Heart right ventricle (tissue), 16 donors: Measurements from ENCODE around the gene STATH. TPM values are rescaled to one million over a fixed set of nuclear protein-coding genes. Genes with fewer than 3 reads are reported as not detected.

Source experiments
- ATAC-seq, 8 donors: fragments of 200-7000 bp; cut with Tn5 transposase; one replicate each; pipeline ENCODE4 v1.9.1; 2020; ENCODE audit warnings: mild to moderate bottlenecking in 8 of 8, moderate library complexity in 8 of 8, moderate number of reproducible peaks in 1 of 8
- DNase-seq, 2 donors: peaks; one replicate each; pipeline ENCODE4 v3.0.0-alpha.2; 2020
- H3K27ac ChIP-seq, 10 donors: fragments of 200-600 bp; sonication (generic) in 2 of 10; one replicate each; pipeline versions ENCODE4 v1.5.0 to v1.8.0; 2020 to 2022; ENCODE audit warnings: mild to moderate bottlenecking in 3 of 10
- H3K27me3 ChIP-seq, 7 donors: fragments of 200-600 bp; one replicate each; pipeline ENCODE4 v1.8.0; 2021 to 2022; ENCODE audit warnings: mild to moderate bottlenecking in 2 of 7
- H3K36me3 ChIP-seq, 9 donors: fragments of 200-600 bp; sonication (generic) in 1 of 9; one replicate each; pipeline versions ENCODE4 v1.5.0 to v1.8.0; 2020 to 2022; ENCODE audit warnings: mild to moderate bottlenecking in 2 of 9
- H3K4me1 ChIP-seq, 9 donors: fragments of 200-600 bp; sonication (generic) in 1 of 9; one replicate each; pipeline versions ENCODE4 v1.5.0 to v1.8.0; 2020 to 2022; ENCODE audit warnings: mild to moderate bottlenecking in 4 of 9
- H3K4me3 ChIP-seq, 10 donors: fragments of 200-600 bp; sonication (generic) in 2 of 10; one replicate each; pipeline versions ENCODE4 v1.5.0 to v1.8.0; 2020 to 2022; ENCODE audit warnings: mild to moderate bottlenecking in 7 of 10, moderate library complexity in 2 of 10
- H3K9me3 ChIP-seq, 11 donors: fragments of 200-600 bp in 10 of 11; sonication (generic) in 2 of 11; one replicate each; pipeline versions ENCODE4 v1.5.0 to v1.8.0; 2013 to 2022; ENCODE audit warnings: mild to moderate bottlenecking in 2 of 11, control low read depth in 1 of 11, moderate library complexity in 1 of 11
- WGBS, 2 donors: extraction: QIAGEN DNeasy Blood & Tissue Kit; methylation state at CpG; one replicate each; pipeline ENCODE4 v1.1.7; 2013; ENCODE audit warnings: inconsistent platforms in 1 of 2; 5-methylcytosine and 5-hydroxymethylcytosine counted together
- intact Hi-C, 10 donors: fragments of 100-400 bp; cut with DNase I; formaldehyde crosslinking; loops; one replicate each; pipeline versions ENCODE4 v1.11.1 to v1.14.2; 2022
- polyA plus RNA-seq, 2 donors: library from polyadenylated mRNA; stranded (reverse); fragments of 200-250 nt; gene quantifications; one replicate each; pipeline ENCODE4 v1.2.3, GENCODE V29; 2013
- total RNA-seq, 10 donors: library from RNA; stranded (reverse); fragmentation: NEBNext Ultra II Directional in 3 of 10; extraction: Animal tissue kit (Norgen Biotek cat#: 25700) in 3 of 10; gene quantifications; one replicate each; pipeline versions ENCODE4 v1.2.1 to v1.2.4, GENCODE V29; 2021 to 2023
- TF ChIP-seq, protein P1 (sequence below), 9 donors: fragments of 200-600 bp; sonication (generic) in 2 of 9; IDR thresholded peaks; one replicate each; pipeline versions ENCODE4 v1.5.0 to v1.8.0; 2021 to 2022; ENCODE audit warnings: antibody characterized with exemption in 9 of 9, mild to moderate bottlenecking in 5 of 9, moderate library complexity in 1 of 9
- donor health status: Arrhythmogenic right ventricular cardiomyopathy.
- donor health status: ischemic (EF 13 %, LVEDD 7.1; RV severe dilation, severe dysfunction).
- donor health status: healthy with polysubstance abuse.
- donor health status: DM: no; HTN: yes; CAD: no.
- donor health status: DM: no; HTN: no; CAD: no.
- donor health status: ischemic (EF 25% LVEDD 6.9; RV normal size, moderate dysfunction).
- donor health status: ischemic (EF 25% LVEDD 5.7; RV mildly dilated, moderate dysfunction).
- donor health status: healthy.
- donor health status: DM: yes; HTN: yes; CAD: no.
- donor health status: Ischemic cardiomyopathy.
- donor health status: ischemic (EF 35%, LVEDD 5.7; RV mildly dilated, moderate dysfunction).
- donor health status: nonischemic (EF 11% LVEDD 7.7; RV severe dilation, severe dysfunction).
- donor health status: DM: yes; HTN: yes; CAD: no.
- donor health status: PGD.
- donor health status: ischemic (EF 29% LVEDD 5.4; RV normal size, mild dysfunction).
- donor health status: nonischemic (EF 23%, LVEDD 6.1; RV moderate dilation, normal function).

The STATH gene
- total and polyA plus RNA-seq, 12 donors = not detected

DNA sequence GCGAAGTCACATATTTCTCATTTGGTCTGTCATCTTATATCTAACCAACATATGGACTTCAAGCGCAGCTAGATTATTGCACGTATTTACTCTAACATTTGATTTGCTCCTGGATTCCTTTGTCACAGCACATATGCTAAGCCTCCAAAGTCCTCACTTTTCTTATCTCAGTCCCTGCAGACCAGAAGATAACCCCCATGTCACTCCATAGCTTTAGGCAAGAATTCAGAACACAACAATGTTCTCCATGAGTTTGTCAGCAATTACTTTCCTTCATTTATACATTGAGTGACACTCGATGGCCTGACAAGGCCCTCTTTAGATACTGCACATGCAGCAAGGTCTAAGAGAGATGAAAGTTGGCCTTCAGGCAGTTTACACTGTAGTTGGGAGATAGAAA lies 4.8 kb upstream of the STATH start:
- H3K27ac ChIP-seq = no peak overlapping the region
- whole genome bisulfite sequencing, 2 donors = 55 to 58% methylated on average over 4 of the region's 4 CpGs
- intact Hi-C loops = no loop called here
- DNase-seq = no peak
- TF ChIP-seq, protein P1, sequence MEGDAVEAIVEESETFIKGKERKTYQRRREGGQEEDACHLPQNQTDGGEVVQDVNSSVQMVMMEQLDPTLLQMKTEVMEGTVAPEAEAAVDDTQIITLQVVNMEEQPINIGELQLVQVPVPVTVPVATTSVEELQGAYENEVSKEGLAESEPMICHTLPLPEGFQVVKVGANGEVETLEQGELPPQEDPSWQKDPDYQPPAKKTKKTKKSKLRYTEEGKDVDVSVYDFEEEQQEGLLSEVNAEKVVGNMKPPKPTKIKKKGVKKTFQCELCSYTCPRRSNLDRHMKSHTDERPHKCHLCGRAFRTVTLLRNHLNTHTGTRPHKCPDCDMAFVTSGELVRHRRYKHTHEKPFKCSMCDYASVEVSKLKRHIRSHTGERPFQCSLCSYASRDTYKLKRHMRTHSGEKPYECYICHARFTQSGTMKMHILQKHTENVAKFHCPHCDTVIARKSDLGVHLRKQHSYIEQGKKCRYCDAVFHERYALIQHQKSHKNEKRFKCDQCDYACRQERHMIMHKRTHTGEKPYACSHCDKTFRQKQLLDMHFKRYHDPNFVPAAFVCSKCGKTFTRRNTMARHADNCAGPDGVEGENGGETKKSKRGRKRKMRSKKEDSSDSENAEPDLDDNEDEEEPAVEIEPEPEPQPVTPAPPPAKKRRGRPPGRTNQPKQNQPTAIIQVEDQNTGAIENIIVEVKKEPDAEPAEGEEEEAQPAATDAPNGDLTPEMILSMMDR (IDR thresholded peaks at IDR 0.05) = no peak
- no peak overlapping the region for H3K4me3 ChIP-seq
- no peaks in the 10 kb centered on the region for H3K36me3 ChIP-seq
- ATAC-seq = no peak
- H3K27me3 ChIP-seq = no peaks in the 10 kb centered on the region
- no peaks in the 10 kb centered on the region for H3K4me1 ChIP-seq
- H3K9me3 ChIP-seq = no peaks in the 10 kb centered on the region

DNA sequence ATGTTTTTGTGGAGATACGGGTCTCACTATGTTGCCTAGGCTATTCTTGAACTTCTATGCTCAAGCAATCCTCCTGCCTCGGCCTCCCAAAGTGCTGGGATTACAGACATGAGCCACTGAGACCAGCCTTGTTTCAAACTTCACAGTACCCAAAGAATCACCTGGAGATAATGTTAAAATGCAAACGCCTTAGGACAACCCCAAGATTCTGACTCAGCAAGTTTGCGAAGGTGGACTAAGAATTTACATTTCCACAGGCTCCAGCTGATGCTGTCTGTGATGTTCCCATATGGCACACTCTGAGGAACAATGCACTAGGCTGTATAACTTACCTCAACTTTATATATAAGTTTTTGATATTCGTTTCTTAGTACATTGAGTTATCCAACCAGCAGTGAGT lies 984 bp upstream of the STATH start:
- intact Hi-C loops = no loop called here
- Histone ChIP-seq H3K9me3 (no peaks in the 10 kb centered on the region), H3K27me3 (no peaks in the 10 kb centered on the region), H3K27ac (no peak overlapping the region), H3K4me1 (no peaks in the 10 kb centered on the region), H3K36me3 (no peaks in the 10 kb centered on the region), H3K4me3 (no peak overlapping the region)
- DNase-seq (no peak), ATAC-seq (no peak)
- TF ChIP-seq, protein P1 (IDR thresholded peaks at IDR 0.05) = no peak
- WGBS, 2 donors = 79 to 80% methylated on average over 5 of the region's 5 CpGs

DNA sequence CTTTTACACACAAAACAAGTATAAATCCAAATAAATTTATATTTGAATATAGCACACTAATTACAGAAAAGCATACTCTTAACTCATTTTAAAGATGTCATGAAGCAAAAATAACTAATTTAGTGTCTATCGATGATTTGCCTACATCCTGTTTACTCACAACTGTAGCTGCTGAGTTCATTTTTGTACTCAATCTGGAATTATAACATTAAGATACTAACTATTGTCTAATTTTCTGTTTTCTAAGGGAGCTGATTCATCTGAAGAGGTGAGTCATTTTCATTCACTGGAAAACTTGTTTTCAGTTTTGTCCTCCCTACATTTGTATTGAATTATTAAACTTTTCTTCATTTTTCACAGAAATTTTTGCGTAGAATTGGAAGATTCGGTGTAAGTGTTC lies 3.7 kb downstream of the STATH start:
- WGBS, 2 donors = 88 to 93% methylated on average over 3 of the region's 3 CpGs
- ATAC-seq = no peak

DNA sequence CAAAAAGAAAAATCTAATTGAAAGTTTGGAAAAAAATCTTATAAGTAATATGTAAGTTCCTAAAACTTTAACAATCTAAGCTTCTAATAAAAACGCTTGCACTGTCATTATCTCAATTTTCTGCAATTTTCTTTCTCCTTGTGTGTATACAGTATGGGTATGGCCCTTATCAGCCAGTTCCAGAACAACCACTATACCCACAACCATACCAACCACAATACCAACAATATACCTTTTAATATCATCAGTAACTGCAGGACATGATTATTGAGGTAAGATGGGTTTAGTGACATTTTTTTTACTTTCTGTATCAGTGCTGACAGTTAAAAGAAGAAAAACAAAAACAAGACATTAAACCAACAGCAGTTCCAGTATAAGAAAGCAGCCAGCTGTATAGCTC lies 4.9 kb downstream of the STATH start:
- H3K9me3 ChIP-seq = no peaks in the 10 kb centered on the region
- WGBS, 2 donors = 65 to 76% methylated on average over 1 of the region's 1 CpG
- no peaks in the 10 kb centered on the region for H3K36me3 ChIP-seq
- intact Hi-C loops = no loop called here
- no peak for DNase-seq
- no peak for ATAC-seq
- no peaks in the 10 kb centered on the region for H3K27me3 ChIP-seq
- no peak overlapping the region for H3K27ac ChIP-seq
- H3K4me3 ChIP-seq = no peak overlapping the region
- TF ChIP-seq, protein P1 (IDR thresholded peaks at IDR 0.05) = no peak
- no peaks in the 10 kb centered on the region for H3K4me1 ChIP-seq

More for the DNA sequence above, 3.7 kb downstream of the STATH start:
- intact Hi-C loops = no loop called here
- DNase-seq = no peak
- no peaks in the 10 kb centered on the region for H3K9me3 ChIP-seq
- no peaks in the 10 kb centered on the region for H3K36me3 ChIP-seq
- H3K27me3 ChIP-seq = no peaks in the 10 kb centered on the region
- TF ChIP-seq, protein P1 (IDR thresholded peaks at IDR 0.05) = no peak
- H3K4me3 ChIP-seq = no peak overlapping the region
- H3K27ac ChIP-seq = no peak overlapping the region
- H3K4me1 ChIP-seq = no peaks in the 10 kb centered on the region

DNA sequence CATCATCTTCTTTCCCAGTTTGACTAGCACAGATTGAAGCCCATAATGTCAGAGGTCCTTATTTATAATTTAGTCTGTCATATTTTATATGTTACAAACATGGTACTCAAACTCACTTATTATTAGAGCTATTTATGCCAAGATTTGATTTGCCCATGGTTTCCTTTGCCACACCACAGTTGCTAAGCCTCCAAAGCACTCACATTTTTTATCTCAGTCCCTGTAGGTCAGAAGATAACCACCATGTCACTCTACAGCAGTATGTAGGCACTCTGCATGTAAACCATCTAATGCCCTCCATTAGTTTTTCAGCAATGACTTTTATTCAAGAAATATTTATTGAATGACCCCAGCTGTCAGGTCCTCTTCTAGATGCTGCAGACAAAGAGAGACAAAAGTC lies 6.7 kb downstream of the STATH start:
- TF ChIP-seq, protein P1 (IDR thresholded peaks at IDR 0.05) = no peak
- intact Hi-C loops = no loop called here
- Histone ChIP-seq H3K27me3 (no peaks in the 10 kb centered on the region), H3K36me3 (no peaks in the 10 kb centered on the region), H3K27ac (no peak overlapping the region), H3K4me1 (no peaks in the 10 kb centered on the region), H3K9me3 (no peaks in the 10 kb centered on the region), H3K4me3 (no peak overlapping the region)
- ATAC-seq (no peak), DNase-seq (no peak)
